HG03460 (cell line): Measurements from ENCODE around the gene BPIFB6.

Experiments
- ATAC-seq: cut with Tn5 transposase; IDR thresholded peaks from one replicate; pipeline ENCODE4 v1.9.1; 2021; ENCODE audit not compliant: unreplicated experiment

BPIFB6 gene

DNA sequence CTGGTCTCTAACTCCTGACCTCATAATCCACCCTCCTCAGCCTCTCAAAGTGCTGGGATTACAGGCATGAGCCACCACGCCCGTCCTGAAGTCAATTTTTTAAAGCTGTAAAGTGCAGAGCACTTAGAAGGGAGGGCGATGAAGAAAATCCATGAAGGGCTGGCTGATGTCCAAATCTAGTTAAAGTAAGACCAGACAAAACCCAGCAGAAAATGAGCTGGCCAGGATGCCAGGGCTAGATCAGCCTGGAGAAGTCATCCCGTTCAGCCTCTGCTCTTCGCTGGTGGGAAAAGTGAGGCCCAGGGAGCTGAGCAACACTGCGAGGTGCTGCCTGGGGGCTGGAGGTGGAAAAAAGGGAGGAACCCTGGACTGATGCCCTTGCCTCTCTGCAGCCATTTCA lies 51.1 kb downstream of the BPIFB6 start:
- no peak for ATAC-seq

DNA sequence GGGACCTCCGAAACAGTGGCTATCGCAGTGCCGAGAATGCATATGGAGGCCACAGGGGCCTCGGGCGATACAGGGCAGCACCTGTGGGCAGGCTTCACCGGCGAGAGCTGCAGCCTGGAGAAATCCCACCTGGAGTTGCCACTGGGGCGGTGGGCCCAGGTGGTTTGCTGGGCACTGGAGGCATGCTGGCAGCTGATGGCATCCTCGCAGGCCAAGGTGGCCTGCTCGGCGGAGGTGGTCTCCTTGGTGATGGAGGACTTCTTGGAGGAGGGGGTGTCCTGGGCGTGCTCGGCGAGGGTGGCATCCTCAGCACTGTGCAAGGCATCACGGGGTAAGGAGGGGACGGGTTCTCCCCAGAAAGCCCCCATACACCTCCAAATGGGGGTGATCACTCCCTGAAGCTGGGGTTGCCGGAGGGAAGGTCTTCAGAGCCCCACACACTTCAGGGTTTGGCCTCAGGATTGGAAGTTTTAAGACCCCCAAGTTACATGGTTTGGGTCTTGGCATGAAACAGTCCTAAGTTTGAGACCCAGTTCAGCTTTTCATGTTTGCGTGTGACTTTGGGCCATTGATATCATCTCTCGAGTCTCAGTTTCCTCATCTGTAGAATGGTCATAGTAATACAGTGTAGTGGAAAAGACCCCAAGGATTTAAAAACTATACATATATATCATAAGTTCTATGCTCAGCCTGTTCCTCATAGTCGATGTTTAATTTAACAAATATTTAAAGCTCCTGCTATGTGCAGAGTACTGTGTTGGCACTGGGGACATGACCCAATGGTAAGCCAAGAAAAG lies 52.3 kb downstream of the BPIFB6 start:
- ATAC-seq = no peak

- ATAC-seq = no peak
Measured at GRCh38 chr20:33084722-33085121, 53.3 kb downstream of the BPIFB6 start.

GRCh38 chr20:33086052-33086722 lies 54.7 kb downstream of the BPIFB6 start:
- ATAC-seq = no peak

DNA sequence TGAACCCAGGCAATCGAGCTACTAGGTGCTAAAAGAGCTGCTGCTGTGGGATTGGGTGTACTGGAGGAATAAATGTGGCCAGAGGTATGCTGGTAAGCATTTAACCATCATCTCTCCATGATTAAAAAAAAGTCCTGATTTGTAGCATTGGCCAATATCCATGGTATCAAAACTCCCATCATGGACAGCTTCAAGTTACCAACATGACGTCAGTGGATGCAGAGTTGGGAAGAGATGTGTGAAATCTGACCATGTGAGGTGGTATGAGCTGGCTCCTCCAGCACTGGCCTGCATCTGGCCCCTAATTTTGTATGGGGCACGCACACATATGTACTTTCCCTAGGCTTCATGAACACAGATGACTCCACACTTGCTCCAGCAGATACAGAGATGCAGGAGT lies 59.7 kb downstream of the BPIFB6 start:
- no peak for ATAC-seq

GRCh38 chr20:33091693-33092092 lies 60.2 kb downstream of the BPIFB6 start:
- no peak for ATAC-seq

DNA sequence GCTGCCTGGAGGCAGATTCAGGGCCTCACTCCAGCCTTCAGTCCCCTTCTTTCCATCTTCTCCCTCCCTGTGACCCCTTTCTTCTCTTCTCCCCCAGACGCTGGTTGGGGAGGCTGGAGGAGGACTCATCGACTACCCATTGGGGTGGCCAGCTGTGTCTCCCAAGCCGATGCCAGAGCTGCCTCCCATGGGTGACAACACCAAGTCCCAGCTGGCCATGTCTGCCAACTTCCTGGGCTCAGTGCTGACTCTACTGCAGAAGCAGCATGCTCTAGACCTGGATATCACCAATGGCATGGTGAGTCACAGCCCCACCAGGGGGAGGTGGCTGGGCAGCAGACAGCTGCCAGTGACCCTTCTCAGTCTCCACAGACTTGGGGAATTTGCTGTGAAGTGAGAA lies 60.9 kb downstream of the BPIFB6 start:
- no peak for ATAC-seq

- no peak for ATAC-seq
Measured at GRCh38 chr20:33093074-33093473, 61.6 kb downstream of the BPIFB6 start.

- no peak for ATAC-seq
Measured at GRCh38 chr20:33093582-33093981, 62.1 kb downstream of the BPIFB6 start.
